ENCODE measurements around the gene BBC3. TPM values are rescaled to one million over a fixed set of nuclear protein-coding genes. Genes with fewer than 3 reads are reported as not detected.

The BBC3 gene
- polyA plus RNA-seq, 1 donor from 2014 or later = 15.6 TPM

- TF ChIP-seq SMC3 (conservative IDR thresholded peaks at IDR 0.05; ENCODE audit: poor library complexity) = no peak
- no peak for TF ChIP-seq REST (IDR thresholded peaks at IDR 0.05; ENCODE audit: borderline replicate concordance)
- TF ChIP-seq EP300 (conservative IDR thresholded peaks at IDR 0.05; ENCODE audit: poor library complexity, severe bottlenecking) = no peak
- TF ChIP-seq RAD21 (conservative IDR thresholded peaks at IDR 0.05) = no peak
- TF ChIP-seq POLR2AphosphoS5 (IDR thresholded peaks at IDR 0.05) = no peak
- TF ChIP-seq EZH2 (IDR thresholded peaks at IDR 0.05; ENCODE audit: borderline replicate concordance, insufficient read depth, low read length, poor library complexity, severe bottlenecking) = no peak
- no peak for TF ChIP-seq TAF1 (IDR thresholded peaks at IDR 0.05; ENCODE audit: low read depth)
- no peak for TF ChIP-seq CTCF (IDR thresholded peaks at IDR 0.05; ENCODE audit: poor library complexity, severe bottlenecking)
- TF ChIP-seq MXI1 (conservative IDR thresholded peaks at IDR 0.05; ENCODE audit: poor library complexity, severe bottlenecking) = no peak
- H3K36me3 ChIP-seq (ENCODE audit: insufficient read depth, low read length) = no peaks in the 10 kb centered on the region
- no peaks in the 10 kb centered on the region for H3K79me2 ChIP-seq (replicated peaks; ENCODE audit: insufficient read depth, low read length)
- H2AFZ ChIP-seq (ENCODE audit: low read depth, low read length) = no peak overlapping the region
- H3K27ac ChIP-seq (ENCODE audit: low read length) = no peak overlapping the region
- H3K9me3 ChIP-seq (ENCODE audit: low read length) = no peaks in the 10 kb centered on the region
- no peaks in the 10 kb centered on the region for H3F3A ChIP-seq (ENCODE audit: insufficient read depth, low read length, poor library complexity, severe bottlenecking)
- H3K9me2 ChIP-seq (ENCODE audit: insufficient read depth, low read length) = no peaks in the 10 kb centered on the region
- no peaks in the 10 kb centered on the region for H4K20me1 ChIP-seq (ENCODE audit: insufficient read depth)
- no peak overlapping the region for H3K4me3 ChIP-seq (ENCODE audit: low read length)
- no peak overlapping the region for H3K4me2 ChIP-seq (ENCODE audit: low read length)
- H3K27me3 ChIP-seq (ENCODE audit: insufficient read depth, low read depth, low read length) = no peaks in the 10 kb centered on the region
- H3K9ac ChIP-seq (ENCODE audit: low read length) = no peak overlapping the region
These were observed 21.4 kb downstream of the BBC3 start for GRCh38 chr19:47209319-47210179.

GRCh38 chr19:47203254-47203653 lies 27.7 kb downstream of the BBC3 start:
- Histone ChIP-seq H3K27ac (ENCODE audit: low read length) (no peak overlapping the region), H3K9ac (ENCODE audit: low read length) (no peak overlapping the region), H3K27me3 (ENCODE audit: insufficient read depth, low read depth, low read length) (no peaks in the 10 kb centered on the region), H3K4me3 (ENCODE audit: low read length) (no peak overlapping the region), H3K4me2 (ENCODE audit: low read length) (no peak overlapping the region), H3K79me2 (replicated peaks; ENCODE audit: insufficient read depth, low read length) (no peaks in the 10 kb centered on the region), H3K9me2 (ENCODE audit: insufficient read depth, low read length) (no peaks in the 10 kb centered on the region), H2AFZ (ENCODE audit: low read depth, low read length) (no peak overlapping the region), H3F3A (ENCODE audit: insufficient read depth, low read length, poor library complexity, severe bottlenecking) (no peaks in the 10 kb centered on the region), H4K20me1 (ENCODE audit: insufficient read depth) (no peaks in the 10 kb centered on the region), H3K9me3 (ENCODE audit: low read length) (no peaks in the 10 kb centered on the region), H3K36me3 (ENCODE audit: insufficient read depth, low read length) (no peaks in the 10 kb centered on the region)
- TF ChIP-seq RAD21 (conservative IDR thresholded peaks at IDR 0.05) = no peak
- no peak for TF ChIP-seq CTCF (IDR thresholded peaks at IDR 0.05; ENCODE audit: poor library complexity, severe bottlenecking)
- TF ChIP-seq TAF1 (IDR thresholded peaks at IDR 0.05; ENCODE audit: low read depth) = no peak

Measured in neural cell (in vitro differentiated cells).